Stomach (tissue), 4 donors: ENCODE measurements around the gene PTCD1.

Experiments
- EP300 ChIP-seq: sonication (generic); formaldehyde crosslinking; IDR thresholded peaks from one replicate; pipeline ENCODE4 v1.6.1; 2017; ENCODE audit warnings: antibody characterized with exemption
- POLR2A ChIP-seq, 4 donors: fragments of 450-650 bp; IDR thresholded peaks; one replicate each; pipeline ENCODE4 v1.6.1; 2016; ENCODE audit warnings: antibody characterized with exemption in 4 of 4, control low read depth in 2 of 4, mild to moderate bottlenecking in 1 of 4, moderate library complexity in 1 of 4
- POLR2AphosphoS5 ChIP-seq, 3 donors: sonication (generic); formaldehyde crosslinking; IDR thresholded peaks; one replicate each; pipeline ENCODE4 v1.6.1; 2016; ENCODE audit warnings: antibody characterized with exemption in 3 of 3
- TF ChIP-seq, protein P1 (sequence below), 7 experiments: fragments of 450-650 bp in 4 of 7; fragments of 200-600 bp in 3 of 7; sonication (generic) in 3 of 7; IDR thresholded peaks; one replicate each; pipeline ENCODE4 v1.5.1; 2016 to 2019; ENCODE audit warnings: antibody characterized with exemption in 7 of 7, control low read depth in 2 of 7, mild to moderate bottlenecking in 1 of 7

DNA sequence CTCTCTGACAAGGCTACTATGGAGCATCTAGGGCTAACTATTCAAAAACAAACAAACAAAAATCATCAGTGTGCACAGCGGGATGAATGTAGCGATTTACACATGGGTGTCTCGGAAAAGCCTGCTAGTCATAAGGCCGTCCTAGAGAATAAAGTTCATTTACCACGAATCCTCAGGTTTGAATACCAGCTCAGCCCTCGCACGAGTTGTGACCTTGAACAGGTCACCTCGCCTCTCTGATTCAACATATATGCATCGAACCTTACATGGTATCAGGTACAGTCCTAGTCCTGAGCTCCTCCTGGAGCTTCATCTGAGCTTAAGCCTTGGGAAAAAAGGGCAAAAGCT, 26.8 kb upstream of the PTCD1 start:
- TF ChIP-seq, protein P1, sequence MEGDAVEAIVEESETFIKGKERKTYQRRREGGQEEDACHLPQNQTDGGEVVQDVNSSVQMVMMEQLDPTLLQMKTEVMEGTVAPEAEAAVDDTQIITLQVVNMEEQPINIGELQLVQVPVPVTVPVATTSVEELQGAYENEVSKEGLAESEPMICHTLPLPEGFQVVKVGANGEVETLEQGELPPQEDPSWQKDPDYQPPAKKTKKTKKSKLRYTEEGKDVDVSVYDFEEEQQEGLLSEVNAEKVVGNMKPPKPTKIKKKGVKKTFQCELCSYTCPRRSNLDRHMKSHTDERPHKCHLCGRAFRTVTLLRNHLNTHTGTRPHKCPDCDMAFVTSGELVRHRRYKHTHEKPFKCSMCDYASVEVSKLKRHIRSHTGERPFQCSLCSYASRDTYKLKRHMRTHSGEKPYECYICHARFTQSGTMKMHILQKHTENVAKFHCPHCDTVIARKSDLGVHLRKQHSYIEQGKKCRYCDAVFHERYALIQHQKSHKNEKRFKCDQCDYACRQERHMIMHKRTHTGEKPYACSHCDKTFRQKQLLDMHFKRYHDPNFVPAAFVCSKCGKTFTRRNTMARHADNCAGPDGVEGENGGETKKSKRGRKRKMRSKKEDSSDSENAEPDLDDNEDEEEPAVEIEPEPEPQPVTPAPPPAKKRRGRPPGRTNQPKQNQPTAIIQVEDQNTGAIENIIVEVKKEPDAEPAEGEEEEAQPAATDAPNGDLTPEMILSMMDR (IDR thresholded peaks at IDR 0.05): no peak
- TF ChIP-seq POLR2A (IDR thresholded peaks at IDR 0.05): no peak
- no peak for TF ChIP-seq POLR2AphosphoS5 (IDR thresholded peaks at IDR 0.05)
- TF ChIP-seq EP300: no peak
